ENCODE measurements around the gene PNMA3. TPM values are rescaled to one million over a fixed set of nuclear protein-coding genes. Genes with fewer than 3 reads are reported as not detected.

Gene PNMA3
- total RNA-seq, 1 donor from 2014 or later, result 0.49 TPM

GRCh38 chrX:153057281-153057680 lies 1.0 kb downstream of the PNMA3 start:
- H3K27ac ChIP-seq, result no peak overlapping the region
- DNase-seq (ENCODE audit: extremely low spot score in 2 of 2), result no peak
- intact Hi-C loops (cut with DNase I), result no loop called here
- peaks cover 11% of the 10 kb centered on the region for H3K4me1 ChIP-seq
- TF ChIP-seq CTCF (IDR thresholded peaks at IDR 0.05), result no peak
- no peak for TF ChIP-seq POLR2AphosphoS5 (IDR thresholded peaks at IDR 0.05; ENCODE audit: insufficient read depth in 1 of 2, low read depth in 1 of 2)
- TF ChIP-seq POLR2A (IDR thresholded peaks at IDR 0.05), result no peak
- H3K4me3 ChIP-seq, result no peak overlapping the region
- H3K9me3 ChIP-seq, result no peaks in the 10 kb centered on the region
- H3K27me3 ChIP-seq, result no peaks in the 10 kb centered on the region
- H3K36me3 ChIP-seq, result no peaks in the 10 kb centered on the region

GRCh38 chrX:153059191-153060094 lies 3.2 kb downstream of the PNMA3 start:
- no peak for DNase-seq (ENCODE audit: extremely low spot score in 2 of 2)
- intact Hi-C loops (cut with DNase I), result no loop called here
- Histone ChIP-seq H3K9me3 (no peaks in the 10 kb centered on the region), H3K36me3 (no peaks in the 10 kb centered on the region), H3K27me3 (no peaks in the 10 kb centered on the region), H3K4me3 (no peak overlapping the region), H3K27ac (no peak overlapping the region), H3K4me1 (peaks cover 11% of the 10 kb centered on the region)
- no peak for TF ChIP-seq CTCF (IDR thresholded peaks at IDR 0.05)
- TF ChIP-seq POLR2AphosphoS5 (IDR thresholded peaks at IDR 0.05; ENCODE audit: insufficient read depth in 1 of 2, low read depth in 1 of 2), result no peak
- no peak for TF ChIP-seq POLR2A (IDR thresholded peaks at IDR 0.05)

GRCh38 chrX:153060095-153060445 lies 3.8 kb downstream of the PNMA3 start:
- TF ChIP-seq POLR2AphosphoS5 (IDR thresholded peaks at IDR 0.05; ENCODE audit: insufficient read depth in 1 of 2, low read depth in 1 of 2) (no peak), POLR2A (IDR thresholded peaks at IDR 0.05) (no peak), CTCF (IDR thresholded peaks at IDR 0.05) (no peak)
- Histone ChIP-seq H3K4me3 (no peak overlapping the region), H3K27ac (no peak overlapping the region), H3K36me3 (no peaks in the 10 kb centered on the region), H3K9me3 (no peaks in the 10 kb centered on the region), H3K4me1 (peaks cover 11% of the 10 kb centered on the region), H3K27me3 (no peaks in the 10 kb centered on the region)
- intact Hi-C loops (cut with DNase I), result no loop called here
- DNase-seq (ENCODE audit: extremely low spot score in 2 of 2), result no peak

GRCh38 chrX:153061732-153062131 lies 5.5 kb downstream of the PNMA3 start:
- Histone ChIP-seq H3K27ac (no peak overlapping the region), H3K4me3 (no peak overlapping the region), H3K27me3 (no peaks in the 10 kb centered on the region), H3K4me1 (peaks cover 1% of the 10 kb centered on the region), H3K36me3 (no peaks in the 10 kb centered on the region), H3K9me3 (no peaks in the 10 kb centered on the region)
- intact Hi-C loops (cut with DNase I), result no loop called here
- no peak for DNase-seq (ENCODE audit: extremely low spot score in 2 of 2)
- TF ChIP-seq CTCF (IDR thresholded peaks at IDR 0.05), result no peak
- no peak for TF ChIP-seq POLR2AphosphoS5 (IDR thresholded peaks at IDR 0.05; ENCODE audit: insufficient read depth in 1 of 2, low read depth in 1 of 2)
- no peak for TF ChIP-seq POLR2A (IDR thresholded peaks at IDR 0.05)

GRCh38 chrX:153063315-153063714 lies 7.0 kb downstream of the PNMA3 start:
- no peaks in the 10 kb centered on the region for H3K36me3 ChIP-seq
- intact Hi-C loops (cut with DNase I), result no loop called here
- no peaks in the 10 kb centered on the region for H3K4me1 ChIP-seq
- H3K4me3 ChIP-seq, result no peak overlapping the region
- no peak for DNase-seq (ENCODE audit: extremely low spot score in 2 of 2)
- TF ChIP-seq CTCF (IDR thresholded peaks at IDR 0.05) (no peak), POLR2A (IDR thresholded peaks at IDR 0.05) (no peak), POLR2AphosphoS5 (IDR thresholded peaks at IDR 0.05; ENCODE audit: insufficient read depth in 1 of 2, low read depth in 1 of 2) (no peak)
- H3K27ac ChIP-seq, result no peak overlapping the region
- no peaks in the 10 kb centered on the region for H3K27me3 ChIP-seq
- H3K9me3 ChIP-seq, result no peaks in the 10 kb centered on the region
